NCI-H526 (cell line): Measurements from ENCODE around the gene MCM9.
A peak's percentile ranks its signal among the peaks of the same experiment; 100 is the strongest.

ENCODE experiments used
- DNase-seq, 2 experiments: peaks; one replicate each; lab custom pipeline; 2025; lab: John Stamatoyannopoulos, UW

The MCM9 gene

DNA sequence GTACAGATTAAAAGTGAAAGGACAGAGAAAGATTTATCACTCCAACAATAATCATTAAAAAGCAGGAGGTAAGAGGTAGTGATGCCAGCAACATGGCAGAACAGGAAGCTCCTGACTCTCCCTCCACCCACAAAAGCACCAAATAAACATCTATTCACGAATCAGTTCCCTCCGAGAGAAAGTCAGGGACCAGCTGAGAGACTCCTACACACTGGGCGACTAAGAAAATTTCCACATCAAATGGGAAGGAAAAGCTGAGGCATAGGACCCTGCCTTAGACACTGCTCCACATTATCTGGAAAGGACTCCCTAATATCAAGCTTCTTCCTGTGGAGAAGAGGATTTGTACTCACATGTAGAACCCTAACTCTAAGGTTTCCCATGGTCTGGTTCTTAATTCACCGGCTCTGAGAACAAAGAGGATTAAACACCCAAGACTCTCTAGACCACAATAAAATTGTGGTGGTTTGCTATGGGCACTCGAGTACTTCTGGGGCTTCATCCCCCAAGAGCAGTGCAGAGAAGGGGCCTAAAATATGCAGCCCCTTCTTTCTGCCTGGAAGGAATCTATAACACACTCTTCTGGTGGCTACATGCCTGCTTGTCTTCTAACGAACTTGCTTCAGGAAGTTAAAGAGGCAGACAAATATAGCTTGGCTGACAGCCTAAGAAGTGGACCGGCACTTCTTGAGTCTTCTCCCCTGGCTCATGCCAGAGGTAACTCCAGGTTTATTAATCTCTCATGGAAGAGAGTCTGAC, 70.4 kb downstream of the MCM9 start:
- DNase-seq: no peak

DNA sequence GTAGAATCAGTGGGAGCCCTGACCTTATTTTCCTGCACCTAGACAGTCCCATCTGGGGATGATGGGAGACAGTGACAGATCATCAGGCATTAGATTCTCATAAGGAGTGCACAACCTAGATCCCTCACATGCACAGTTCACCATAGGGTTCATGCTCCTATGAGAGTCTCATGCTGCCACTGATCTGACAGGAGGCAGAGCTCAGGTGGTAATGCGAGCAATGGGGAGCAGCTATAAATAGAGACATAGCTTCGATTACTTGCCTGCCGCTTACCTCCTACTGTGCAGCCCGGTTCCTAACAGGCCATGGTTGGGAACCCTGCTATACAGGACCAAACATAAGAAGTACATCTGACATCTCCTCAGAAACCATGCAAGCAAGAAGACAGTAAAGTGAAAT, 72.5 kb downstream of the MCM9 start:
- no peak for DNase-seq

DNA sequence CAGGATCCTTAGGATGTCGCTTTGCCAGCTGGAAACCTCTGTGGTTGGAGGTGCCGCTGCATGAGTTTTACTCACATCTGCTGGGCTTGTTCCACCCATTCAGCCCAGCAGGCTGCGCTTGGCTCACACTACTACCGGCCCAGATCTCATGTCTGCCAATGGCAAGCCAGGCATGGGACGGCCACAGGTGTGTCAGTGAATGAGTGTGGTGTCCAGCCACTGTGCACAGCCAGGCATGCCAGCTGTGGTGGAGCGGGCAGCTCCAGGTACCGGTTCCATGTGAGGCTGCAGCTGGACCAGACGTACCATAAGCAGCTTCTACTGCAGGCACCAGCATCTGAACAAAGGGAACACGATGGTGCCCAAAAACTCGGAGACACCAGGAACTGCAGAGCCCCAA, 74.1 kb downstream of the MCM9 start:
- DNase-seq: no peak

DNA sequence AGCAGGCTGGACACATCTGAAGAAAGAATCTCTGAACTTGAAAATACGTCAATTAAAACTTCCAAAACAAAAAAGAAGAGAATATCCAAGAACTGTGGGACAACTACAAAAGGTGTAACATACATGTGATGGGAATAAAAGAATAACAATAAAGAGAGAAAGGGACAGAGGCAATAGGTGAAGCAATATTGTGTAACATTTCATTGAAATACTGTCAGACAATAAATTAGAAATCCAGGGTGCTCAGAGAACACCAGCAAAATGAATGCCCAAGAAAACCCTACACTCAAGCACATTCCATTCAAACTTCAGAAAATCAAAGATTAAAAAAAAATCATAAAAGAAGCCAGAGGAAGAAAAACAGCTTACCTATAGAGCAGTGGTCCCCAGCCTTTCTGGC, 74.6 kb downstream of the MCM9 start:
- DNase-seq: no peak

DNA sequence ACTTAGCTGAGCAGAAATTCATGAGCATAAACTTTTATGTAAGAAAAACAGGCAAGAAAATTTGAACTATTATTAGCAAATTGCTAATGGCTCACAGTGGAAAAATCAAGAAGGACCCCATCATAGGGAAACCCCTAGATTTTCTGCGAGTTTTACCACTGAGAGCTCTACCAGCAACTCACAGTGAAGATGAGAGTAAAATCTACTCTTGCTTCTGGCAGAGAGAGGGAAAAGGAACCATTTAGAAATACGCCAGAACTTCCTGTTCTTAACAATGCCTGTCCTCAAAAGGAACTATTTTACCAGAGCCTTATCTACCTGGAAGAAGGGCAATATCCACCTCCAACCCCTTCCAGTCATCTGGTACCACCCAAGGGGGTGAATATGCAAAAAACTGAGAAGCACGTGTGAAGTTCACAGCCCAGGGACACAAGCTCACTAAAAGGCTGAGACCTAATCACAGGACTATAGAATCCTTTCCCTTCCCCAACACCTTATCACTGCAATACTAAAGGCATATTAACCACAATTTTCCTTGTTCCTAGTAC, 75.4 kb downstream of the MCM9 start:
- no peak for DNase-seq

DNA sequence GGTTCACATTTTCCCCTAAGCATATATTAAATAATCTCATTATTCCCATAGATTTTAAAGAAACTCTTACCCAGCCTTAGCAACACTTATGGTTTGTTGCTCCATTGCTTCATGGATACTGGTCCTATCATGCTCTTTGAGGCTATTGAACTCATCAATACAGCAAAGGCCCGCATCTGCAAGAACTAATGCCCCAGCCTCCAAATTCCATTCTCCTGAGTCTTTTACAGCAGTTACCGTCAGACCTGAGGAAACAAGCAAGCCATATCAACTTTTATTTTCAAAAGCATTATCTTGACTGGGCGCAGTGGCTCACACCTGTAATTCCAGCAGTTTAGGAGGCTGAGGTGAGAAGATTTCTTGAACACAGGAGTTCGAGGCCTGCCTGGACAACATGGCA, 78.7 kb downstream of the MCM9 start:
- DNase-seq: no peak

DNA sequence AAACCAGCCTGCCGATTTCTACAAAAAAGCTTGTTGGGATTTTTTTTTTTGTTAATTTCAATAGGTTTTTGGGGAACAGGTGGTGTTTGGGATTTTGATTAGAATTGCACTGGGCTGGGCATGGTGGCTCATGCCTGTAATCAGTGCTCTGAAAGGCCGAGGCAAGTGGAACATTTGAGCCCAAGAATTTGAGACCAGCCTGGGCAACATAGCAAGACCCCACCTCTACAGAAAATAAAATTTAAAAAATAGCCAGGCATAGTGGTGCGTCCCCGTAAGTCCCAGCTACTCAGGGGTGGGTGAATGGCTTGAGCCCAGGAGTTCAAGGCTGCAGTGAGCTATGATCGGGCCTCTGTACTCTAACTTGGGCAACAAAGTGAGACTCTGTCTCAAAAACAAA, 81.6 kb downstream of the MCM9 start:
- no peak for DNase-seq

DNA sequence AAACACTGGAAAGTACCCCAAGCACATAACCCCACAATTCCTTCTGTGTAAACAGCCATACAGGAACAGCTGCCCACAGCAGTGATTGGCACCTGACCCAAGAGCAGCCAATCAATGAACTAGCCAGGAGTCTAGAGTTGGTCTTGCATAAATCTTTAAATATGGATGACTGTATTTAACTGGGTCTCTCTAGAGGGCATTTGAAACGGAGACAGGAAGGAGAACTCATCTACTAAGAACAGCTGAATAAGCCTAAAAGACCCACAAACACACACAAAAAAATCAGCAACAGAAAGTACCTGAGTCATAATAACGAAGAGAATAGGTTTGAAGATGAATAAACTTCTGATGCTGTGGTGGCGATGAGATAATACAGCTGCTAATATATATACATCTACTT, 90.0 kb downstream of the MCM9 start:
- DNase-seq: no peak

DNA sequence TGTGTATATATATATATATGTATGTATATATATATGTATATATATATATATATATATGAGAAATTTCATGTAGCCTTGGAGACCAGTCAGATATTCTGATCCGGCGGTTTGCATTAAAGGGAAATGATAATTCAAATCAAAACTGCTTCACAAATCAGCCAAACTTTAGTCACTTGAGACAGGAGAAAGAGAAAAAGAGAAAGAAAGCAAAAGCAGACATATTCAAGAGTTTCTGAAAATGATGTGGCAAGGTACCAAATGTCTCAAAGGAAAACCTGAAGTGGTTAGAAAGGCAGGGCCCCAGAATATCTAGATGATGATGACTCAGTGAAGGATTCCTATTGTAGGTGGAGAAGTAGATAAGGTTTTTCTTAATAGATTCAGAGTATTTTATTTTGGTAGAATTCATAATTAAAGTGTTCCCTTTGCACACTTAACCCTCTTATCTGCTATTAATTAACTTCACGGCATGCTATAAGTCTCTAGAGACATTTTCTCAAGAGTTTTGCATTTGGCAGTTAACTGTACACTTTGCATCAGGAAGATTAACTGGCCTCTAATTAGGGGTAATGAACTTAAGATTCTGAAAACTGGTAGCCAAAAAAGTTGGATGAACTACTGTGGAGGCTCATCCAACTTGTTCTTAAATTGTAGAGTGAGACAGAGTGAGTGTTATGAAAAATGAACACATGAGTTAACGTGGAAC, 91.1 kb downstream of the MCM9 start:
- no peak for DNase-seq

DNA sequence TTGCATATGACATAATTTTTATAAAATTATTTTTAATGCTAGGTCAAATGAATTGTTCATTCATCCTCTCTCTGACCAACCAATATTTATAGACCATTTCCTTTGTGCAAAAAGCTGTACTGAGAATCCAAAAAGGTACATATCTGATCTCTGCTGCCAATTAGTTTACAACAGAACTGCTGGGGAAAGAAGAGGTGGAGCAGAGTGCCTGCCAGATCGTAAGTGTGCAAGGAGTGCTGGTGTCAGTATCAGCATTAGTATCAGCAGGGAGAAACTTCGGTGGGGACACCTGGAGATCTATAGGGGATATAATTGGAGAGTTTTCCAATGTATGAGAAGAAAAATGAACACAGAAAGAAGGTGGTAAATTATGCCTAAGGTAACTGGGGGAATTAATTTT, 104.3 kb downstream of the MCM9 start:
- DNase-seq: no peak

DNA sequence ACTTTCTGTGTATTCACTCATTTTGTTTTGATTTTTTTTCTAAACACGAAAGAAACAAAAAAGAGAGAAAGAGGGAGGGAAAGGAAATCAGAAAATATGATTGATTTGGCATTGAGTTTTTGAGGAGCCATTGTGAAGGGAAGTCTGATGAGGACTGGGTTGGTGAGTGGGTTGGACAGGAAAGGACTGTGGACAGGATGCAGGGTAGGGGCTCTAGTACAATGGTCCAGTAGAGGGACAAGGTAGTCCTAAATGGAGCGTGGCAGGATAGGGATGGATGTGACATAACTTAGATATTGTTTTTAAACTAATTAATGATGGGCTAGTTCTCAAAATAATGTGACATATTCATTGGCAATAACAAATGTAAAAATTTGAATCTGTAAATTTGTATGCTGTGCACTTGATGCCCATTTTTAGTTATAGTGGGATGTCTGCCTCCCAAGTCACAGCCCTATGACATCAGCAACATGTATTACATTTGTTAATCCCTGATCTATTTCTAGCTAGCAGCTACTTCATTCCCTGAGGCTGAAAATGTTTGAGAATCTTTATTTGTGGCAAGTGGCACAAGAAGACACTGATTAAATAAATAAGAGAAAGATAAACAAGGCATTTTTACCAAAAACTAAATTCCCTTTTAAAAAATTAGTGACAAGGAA, 105.0 kb downstream of the MCM9 start:
- no peak for DNase-seq

DNA sequence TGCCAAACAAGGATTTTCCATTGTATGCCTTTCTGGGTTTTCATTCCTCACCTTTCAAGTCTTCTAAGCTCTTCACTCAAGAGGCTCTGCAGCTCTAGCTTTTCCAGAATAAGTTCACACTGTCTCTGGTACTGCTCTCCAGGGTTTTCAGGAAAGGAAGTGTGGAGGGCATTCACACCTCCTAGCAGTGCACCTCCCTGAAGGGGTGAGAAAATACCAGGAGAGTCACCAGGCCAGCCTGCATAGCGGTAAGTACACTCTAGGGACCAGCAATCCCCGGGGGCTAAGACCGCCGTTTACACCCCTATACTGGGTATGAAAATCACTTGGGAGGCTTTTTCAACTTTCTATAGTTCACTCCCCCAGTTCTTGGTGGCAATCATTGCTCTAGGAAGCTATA, 108.9 kb downstream of the MCM9 start:
- no peak for DNase-seq

DNA sequence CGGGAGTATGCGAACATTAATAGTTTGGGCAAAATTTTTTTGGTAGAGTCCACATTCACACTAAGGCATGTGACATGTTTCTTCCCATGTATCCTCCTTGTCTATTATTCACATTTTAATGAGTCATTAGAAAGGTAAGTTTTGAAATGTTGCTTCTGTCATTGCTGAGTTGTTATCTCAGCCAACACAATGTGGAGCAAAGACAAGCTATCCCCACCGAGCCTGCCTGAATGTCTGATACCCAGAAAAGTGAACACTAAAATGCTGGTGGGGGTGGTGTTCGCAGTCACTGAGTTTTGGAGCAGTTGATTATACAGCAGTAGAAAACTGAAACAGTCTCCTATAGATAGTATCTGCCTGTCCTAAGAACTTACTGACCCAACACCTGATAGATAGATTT, 109.3 kb downstream of the MCM9 start:
- no peak for DNase-seq

DNA sequence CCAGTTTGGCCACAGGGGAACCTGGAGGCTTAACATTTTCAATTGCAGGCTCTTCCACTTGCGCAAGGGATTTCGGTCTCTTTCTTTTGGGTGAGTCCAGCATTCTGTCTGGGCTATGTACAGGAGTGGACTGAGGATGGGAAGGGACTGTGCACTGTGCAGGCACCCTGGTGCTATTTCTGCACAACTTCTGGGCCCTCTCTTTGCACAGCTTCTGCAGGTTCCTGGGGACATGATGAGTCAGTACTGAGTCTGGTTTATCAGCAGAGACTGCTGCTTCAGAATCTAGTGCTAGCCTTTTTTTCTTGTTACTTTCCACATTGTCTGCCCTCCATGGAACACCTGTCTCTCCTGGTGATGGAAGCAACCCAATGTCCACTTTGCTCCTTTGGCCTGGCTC, 119.5 kb downstream of the MCM9 start:
- no peak for DNase-seq

DNA sequence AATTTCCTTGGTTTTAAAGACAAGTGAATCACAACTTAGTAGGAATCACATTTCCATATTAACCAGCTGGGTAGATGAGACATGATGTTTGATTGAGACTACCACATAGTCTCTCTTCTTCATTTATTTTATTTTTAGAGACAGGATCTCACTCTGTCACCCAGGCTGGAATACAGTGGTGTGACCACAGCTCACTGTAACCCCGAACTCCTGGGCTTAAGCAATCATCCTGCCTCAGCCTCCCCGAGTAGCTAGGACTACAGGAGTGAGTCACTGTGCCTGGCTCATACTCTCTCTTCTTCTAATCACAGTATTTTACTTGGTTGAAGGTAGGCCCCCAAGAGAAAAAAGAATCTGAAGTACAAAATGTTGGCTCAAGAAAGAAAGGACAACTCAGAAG, 121.2 kb downstream of the MCM9 start:
- DNase-seq: no peak

DNA sequence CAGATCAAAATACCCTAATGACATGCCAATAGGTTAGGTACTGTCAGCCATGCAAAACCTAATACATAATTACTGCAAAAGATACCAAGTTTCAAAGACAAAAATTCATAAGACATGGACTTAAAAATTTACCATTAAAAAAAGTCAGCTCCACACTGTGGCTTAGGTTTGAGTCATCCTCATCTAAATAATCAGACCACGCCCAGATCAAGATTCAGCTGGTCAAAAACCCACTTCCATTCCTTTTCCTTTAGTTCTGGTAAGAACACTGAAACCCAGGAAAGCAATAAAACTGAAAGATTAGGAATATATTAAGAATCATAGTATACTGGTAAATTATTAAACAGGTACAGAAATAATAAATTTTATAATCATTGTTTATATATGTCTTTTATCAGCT, 122.0 kb downstream of the MCM9 start:
- DNase-seq: no peak

DNA sequence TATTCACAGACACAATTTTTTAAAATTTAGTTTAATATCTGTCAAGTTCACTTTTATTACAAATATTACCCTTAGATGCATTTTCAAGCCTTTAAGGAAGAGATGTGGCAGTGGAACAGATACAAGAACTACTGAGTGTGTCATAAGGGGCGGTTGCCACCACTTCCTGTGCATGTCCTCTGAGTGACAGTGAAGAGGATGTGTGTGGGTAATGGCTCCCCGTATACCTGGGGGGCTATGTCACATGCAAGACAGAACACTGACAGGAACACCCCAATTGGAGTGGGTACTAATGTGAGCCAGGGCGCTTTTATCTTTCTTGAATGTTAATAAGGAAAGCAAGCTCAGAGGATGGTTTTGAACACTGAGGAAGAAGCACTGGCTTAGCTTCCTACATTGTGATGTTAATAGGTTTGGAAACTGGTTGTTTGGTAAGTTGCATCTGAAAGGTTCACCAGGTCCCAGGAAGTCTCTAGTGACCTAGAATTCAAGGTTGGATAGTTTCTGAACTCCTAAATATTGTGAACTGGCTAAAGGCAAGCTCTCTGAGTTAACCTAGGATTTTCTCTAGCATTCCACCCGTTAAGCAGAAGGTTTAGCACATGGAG, 124.4 kb downstream of the MCM9 start:
- no peak for DNase-seq

DNA sequence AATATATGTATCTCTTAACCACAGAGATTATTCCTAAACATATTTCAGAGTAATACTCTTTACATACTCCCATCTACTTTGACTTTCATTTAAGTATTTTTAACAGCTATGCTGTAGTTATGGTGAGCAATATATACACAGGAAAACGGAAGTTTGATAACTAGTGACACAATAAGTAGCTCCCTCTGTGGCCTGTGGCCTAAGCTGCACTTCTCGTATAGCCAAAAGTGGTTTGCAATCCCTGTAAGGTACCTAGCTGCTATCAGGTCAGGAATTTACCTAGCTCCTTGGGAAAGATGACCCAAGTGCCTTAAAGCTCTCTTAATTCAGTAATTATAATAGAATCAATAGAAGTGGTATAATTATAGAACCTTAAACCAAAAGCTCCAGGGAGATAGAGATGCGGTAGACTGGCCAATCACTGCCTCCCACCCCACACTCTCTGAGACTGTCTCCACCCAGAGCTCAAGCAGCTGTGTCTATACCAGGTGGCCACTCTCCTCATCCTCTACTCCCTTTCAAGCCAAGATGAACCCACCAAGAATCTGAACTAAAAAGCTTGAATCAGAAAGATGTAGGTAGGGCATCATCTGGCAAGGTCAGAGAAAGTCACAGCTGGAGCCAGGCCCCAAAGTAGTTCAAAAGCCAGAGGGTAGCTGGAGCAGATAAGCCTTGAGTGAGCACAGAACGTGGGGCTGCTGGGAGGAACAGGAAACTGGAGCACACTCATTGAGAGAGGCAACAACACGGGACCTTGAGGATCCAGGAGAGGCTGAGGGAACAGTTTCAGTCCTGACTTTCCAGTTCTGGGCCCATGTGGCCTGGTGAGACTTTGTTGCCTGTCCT, 125.9 kb downstream of the MCM9 start:
- no peak for DNase-seq

DNA sequence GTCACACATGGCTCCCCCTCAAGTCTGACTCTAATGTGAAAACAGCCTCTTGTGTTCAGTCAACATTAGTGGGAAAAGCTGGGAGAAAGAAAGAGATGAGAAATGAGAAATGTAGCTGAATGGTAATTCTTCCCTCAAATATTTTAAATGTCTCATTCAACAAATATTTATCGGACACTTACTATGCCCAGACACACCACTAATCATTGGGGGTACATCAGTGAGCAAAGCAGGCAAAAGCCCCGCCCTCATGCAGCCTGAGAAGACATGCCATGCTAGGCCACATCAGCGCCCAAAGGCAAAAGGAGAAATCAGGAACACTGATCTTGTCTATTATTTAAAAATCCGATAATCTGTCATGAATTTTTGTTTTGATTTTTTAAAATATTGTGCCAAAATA, 130.9 kb downstream of the MCM9 start:
- no peak for DNase-seq

DNA sequence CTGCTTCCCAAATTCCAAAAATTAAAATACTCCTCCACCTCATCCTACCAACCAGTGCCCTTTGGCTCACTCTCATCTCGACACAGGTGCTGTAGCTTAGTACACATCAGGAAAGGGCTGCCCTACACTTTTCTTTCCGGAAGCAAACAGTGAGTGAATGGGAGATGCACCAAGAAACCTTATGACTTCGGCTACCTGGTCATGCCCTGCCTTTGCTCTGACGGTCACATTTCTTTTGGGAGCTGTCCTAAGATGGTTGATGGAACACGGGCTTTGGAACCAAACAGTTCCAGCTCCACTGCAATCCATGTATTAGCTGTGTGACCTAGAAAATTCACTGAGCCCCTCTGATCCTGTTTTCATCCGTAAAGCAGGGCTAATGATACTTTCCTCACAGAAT, 133.7 kb downstream of the MCM9 start:
- no peak for DNase-seq

DNA sequence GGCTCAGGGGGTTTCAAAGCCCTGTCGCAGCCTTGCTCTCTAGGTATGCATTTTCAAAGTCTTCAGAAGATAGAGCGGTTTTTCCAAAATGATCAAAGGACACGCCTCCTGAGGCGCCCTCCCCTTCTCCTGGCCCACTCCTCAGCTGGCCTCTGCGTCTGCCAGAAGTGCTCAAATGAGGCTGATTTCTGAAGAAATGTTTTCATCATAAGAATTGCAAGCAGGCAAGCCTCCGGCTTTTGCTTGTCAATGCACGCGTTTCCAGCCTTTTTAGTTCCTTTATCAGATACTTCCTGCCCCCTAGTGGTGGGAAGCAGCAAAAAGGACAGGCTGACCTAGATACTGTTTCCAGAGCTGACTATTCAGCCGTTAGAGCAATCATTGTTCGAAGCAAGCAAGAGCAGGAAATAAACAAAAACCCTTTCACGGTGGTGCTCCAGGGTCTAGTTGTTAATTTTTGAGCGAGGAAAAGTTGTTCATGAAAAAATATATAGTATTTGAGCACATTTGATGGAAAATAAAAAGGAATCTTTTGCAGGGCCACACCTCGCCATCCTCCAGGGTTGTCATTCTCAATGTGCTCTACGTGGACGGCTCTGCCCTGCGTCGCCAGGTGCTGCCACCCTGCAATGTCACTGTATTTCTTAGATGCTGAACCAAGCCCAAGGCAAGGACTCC, 134.4 kb downstream of the MCM9 start:
- DNase-seq: peak; percentile 83 to 95
